H1 (cell line): ENCODE results near the gene SCAMP5. TPM values are rescaled to one million over a fixed set of nuclear protein-coding genes. Genes with fewer than 3 reads are reported as not detected.

Experiments
- CBX5 ChIP-seq: fragments of 300-800, 300-1000 bp; sonication (generic); IDR thresholded peaks from 2 replicates; pipeline ENCODE4 v1.7.1; 2016; ENCODE audit warnings: antibody characterized with exemption, low read length, low read depth
- FOSL1 ChIP-seq: IDR thresholded peaks from 2 replicates; pipeline ENCODE4 v1.6.1; 2011; ENCODE audit warnings: mild to moderate bottlenecking, low read depth, low read length, moderate library complexity; ENCODE audit not compliant: insufficient read depth
- KDM1A ChIP-seq: fragments of 200-600, 300-600 bp; sonication (generic); IDR thresholded peaks from 2 replicates; pipeline ENCODE4 v1.7.1; 2016; ENCODE audit warnings: mild to moderate bottlenecking, low read length, borderline replicate concordance
- PHF8 ChIP-seq: fragments of 200-600 bp; sonication (generic); conservative IDR thresholded peaks from 2 replicates; pipeline ENCODE4 v1.7.1; 2012; ENCODE audit warnings: low read depth, mild to moderate bottlenecking, inconsistent platforms, low read length, moderate library complexity
- SIN3A ChIP-seq, 2 experiments: IDR thresholded peaks in 1 of 2; conservative IDR thresholded peaks in 1 of 2; 2 replicates each; pipeline ENCODE4 v1.6.1; 2011 to 2012; ENCODE audit warnings: low read length in 2 of 2, improper control_type of control experiment in 1 of 2, low read depth in 1 of 2, mild to moderate bottlenecking in 1 of 2
- TAF1 ChIP-seq: IDR thresholded peaks from 2 replicates; pipeline ENCODE4 v1.6.1; 2011; ENCODE audit warnings: mild to moderate bottlenecking, low read depth, low read length
- TBP ChIP-seq: IDR thresholded peaks from 2 replicates; pipeline ENCODE4 v1.6.1; 2011; ENCODE audit warnings: low read depth, low read length, improper control_type of control experiment
- polyA plus RNA-seq, 7 experiments: library from polyadenylated mRNA; depleted of rRNA in 3 of 7; stranded (reverse) in 5 of 7; unstranded in 2 of 7; fragments of >200 nt in 5 of 7; fragments of 200-250 nt in 2 of 7; gene quantifications; 1 replicate in 5 of 7; 2 replicates in 1 of 7; 4 replicates in 1 of 7; pipeline versions ENCODE4 v1.2.1 to v1.2.3, GENCODE V29; 2011 to 2013; ENCODE audit warnings: missing spikeins in 2 of 7, mixed read lengths in 2 of 7
- total RNA-seq: library from RNA; stranded (reverse); fragmentation: NEBNext Ultra II Directional; extraction: Animal tissue kit (Norgen Biotek cat#: 25700); gene quantifications from 2 replicates; pipeline ENCODE4 v1.2.1, GENCODE V29; 2021
- TF ChIP-seq, protein P1 (sequence below): fragments of 300-600 bp; sonication (generic); IDR thresholded peaks from 2 replicates; pipeline ENCODE4 v1.7.1; 2012; ENCODE audit warnings: low read length, moderate library complexity, mild to moderate bottlenecking, inconsistent platforms; ENCODE audit not compliant: insufficient replicate concordance
- TF ChIP-seq, protein P2 (sequence below): IDR thresholded peaks from 2 replicates; pipeline ENCODE4 v1.6.1; 2012; ENCODE audit warnings: inconsistent platforms
- TF ChIP-seq, protein P3 (sequence below): IDR thresholded peaks from 2 replicates; pipeline ENCODE4 v1.6.1; 2011; ENCODE audit warnings: low read depth, mild to moderate bottlenecking, low read length; ENCODE audit not compliant: insufficient read depth

Gene SCAMP5
- total and polyA plus RNA-seq, 2 of the 8 experiments (the other 6 are each of a cell fraction or from before 2014, with no cell fraction given): 55.4 to 94.7 TPM

DNA sequence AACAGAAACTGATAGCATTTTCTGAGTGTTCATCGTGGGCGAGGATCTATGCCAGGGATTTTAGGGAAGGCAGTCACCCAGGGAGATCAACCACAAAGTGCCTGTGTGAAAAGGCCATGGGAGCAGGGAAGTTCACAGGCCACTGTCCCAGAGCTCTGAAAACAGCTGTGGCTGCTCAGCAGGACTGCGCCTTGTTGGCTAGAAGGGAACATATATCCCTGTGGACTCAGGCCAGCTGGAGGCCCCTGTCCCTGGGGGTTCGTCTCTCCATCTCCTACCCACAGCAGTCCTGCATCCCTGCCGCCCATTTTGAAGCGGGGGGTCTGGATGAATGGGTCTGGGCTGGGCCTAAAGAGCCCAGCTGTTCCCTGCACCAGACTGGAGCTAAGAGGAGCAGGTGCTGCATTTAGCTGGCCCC is 55.8 kb downstream of the SCAMP5 start (continued):
- TF ChIP-seq, protein P1, sequence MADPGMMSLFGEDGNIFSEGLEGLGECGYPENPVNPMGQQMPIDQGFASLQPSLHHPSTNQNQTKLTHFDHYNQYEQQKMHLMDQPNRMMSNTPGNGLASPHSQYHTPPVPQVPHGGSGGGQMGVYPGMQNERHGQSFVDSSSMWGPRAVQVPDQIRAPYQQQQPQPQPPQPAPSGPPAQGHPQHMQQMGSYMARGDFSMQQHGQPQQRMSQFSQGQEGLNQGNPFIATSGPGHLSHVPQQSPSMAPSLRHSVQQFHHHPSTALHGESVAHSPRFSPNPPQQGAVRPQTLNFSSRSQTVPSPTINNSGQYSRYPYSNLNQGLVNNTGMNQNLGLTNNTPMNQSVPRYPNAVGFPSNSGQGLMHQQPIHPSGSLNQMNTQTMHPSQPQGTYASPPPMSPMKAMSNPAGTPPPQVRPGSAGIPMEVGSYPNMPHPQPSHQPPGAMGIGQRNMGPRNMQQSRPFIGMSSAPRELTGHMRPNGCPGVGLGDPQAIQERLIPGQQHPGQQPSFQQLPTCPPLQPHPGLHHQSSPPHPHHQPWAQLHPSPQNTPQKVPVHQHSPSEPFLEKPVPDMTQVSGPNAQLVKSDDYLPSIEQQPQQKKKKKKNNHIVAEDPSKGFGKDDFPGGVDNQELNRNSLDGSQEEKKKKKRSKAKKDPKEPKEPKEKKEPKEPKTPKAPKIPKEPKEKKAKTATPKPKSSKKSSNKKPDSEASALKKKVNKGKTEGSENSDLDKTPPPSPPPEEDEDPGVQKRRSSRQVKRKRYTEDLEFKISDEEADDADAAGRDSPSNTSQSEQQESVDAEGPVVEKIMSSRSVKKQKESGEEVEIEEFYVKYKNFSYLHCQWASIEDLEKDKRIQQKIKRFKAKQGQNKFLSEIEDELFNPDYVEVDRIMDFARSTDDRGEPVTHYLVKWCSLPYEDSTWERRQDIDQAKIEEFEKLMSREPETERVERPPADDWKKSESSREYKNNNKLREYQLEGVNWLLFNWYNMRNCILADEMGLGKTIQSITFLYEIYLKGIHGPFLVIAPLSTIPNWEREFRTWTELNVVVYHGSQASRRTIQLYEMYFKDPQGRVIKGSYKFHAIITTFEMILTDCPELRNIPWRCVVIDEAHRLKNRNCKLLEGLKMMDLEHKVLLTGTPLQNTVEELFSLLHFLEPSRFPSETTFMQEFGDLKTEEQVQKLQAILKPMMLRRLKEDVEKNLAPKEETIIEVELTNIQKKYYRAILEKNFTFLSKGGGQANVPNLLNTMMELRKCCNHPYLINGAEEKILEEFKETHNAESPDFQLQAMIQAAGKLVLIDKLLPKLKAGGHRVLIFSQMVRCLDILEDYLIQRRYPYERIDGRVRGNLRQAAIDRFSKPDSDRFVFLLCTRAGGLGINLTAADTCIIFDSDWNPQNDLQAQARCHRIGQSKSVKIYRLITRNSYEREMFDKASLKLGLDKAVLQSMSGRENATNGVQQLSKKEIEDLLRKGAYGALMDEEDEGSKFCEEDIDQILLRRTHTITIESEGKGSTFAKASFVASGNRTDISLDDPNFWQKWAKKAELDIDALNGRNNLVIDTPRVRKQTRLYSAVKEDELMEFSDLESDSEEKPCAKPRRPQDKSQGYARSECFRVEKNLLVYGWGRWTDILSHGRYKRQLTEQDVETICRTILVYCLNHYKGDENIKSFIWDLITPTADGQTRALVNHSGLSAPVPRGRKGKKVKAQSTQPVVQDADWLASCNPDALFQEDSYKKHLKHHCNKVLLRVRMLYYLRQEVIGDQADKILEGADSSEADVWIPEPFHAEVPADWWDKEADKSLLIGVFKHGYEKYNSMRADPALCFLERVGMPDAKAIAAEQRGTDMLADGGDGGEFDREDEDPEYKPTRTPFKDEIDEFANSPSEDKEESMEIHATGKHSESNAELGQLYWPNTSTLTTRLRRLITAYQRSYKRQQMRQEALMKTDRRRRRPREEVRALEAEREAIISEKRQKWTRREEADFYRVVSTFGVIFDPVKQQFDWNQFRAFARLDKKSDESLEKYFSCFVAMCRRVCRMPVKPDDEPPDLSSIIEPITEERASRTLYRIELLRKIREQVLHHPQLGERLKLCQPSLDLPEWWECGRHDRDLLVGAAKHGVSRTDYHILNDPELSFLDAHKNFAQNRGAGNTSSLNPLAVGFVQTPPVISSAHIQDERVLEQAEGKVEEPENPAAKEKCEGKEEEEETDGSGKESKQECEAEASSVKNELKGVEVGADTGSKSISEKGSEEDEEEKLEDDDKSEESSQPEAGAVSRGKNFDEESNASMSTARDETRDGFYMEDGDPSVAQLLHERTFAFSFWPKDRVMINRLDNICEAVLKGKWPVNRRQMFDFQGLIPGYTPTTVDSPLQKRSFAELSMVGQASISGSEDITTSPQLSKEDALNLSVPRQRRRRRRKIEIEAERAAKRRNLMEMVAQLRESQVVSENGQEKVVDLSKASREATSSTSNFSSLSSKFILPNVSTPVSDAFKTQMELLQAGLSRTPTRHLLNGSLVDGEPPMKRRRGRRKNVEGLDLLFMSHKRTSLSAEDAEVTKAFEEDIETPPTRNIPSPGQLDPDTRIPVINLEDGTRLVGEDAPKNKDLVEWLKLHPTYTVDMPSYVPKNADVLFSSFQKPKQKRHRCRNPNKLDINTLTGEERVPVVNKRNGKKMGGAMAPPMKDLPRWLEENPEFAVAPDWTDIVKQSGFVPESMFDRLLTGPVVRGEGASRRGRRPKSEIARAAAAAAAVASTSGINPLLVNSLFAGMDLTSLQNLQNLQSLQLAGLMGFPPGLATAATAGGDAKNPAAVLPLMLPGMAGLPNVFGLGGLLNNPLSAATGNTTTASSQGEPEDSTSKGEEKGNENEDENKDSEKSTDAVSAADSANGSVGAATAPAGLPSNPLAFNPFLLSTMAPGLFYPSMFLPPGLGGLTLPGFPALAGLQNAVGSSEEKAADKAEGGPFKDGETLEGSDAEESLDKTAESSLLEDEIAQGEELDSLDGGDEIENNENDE: no peak
- TF ChIP-seq KDM1A: no peak
- TF ChIP-seq CBX5: no peak
- TF ChIP-seq SIN3A (conservative IDR thresholded peaks at IDR 0.05 in 1 of 2, IDR thresholded peaks at IDR 0.05 in 1 of 2; ENCODE audit: low read depth in 1 of 2, low read length in 2 of 2): no peak
- TF ChIP-seq, protein P2, sequence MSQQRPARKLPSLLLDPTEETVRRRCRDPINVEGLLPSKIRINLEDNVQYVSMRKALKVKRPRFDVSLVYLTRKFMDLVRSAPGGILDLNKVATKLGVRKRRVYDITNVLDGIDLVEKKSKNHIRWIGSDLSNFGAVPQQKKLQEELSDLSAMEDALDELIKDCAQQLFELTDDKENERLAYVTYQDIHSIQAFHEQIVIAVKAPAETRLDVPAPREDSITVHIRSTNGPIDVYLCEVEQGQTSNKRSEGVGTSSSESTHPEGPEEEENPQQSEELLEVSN: no peak
- TF ChIP-seq TAF1: no peak
- no peak for TF ChIP-seq TBP
- TF ChIP-seq, protein P3, sequence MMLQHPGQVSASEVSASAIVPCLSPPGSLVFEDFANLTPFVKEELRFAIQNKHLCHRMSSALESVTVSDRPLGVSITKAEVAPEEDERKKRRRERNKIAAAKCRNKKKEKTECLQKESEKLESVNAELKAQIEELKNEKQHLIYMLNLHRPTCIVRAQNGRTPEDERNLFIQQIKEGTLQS: no peak
- no peak for TF ChIP-seq FOSL1
- TF ChIP-seq PHF8: no peak
